Calu3 (cell line): ENCODE results near the gene SMIM3. TPM values are rescaled to one million over a fixed set of nuclear protein-coding genes. Genes with fewer than 3 reads are reported as not detected.
A peak's percentile ranks its signal among the peaks of the same experiment; 100 is the strongest.

Source experiments
- BruUV-seq: library from RNA; stranded (reverse); fragments of 400-500 nt; replicated peaks from 2 replicates; lab custom pipeline; 2021; lab: Mats Ljungman, UMichigan
- CTCF ChIA-PET: fragments of 300-600 bp; sonication (Branson Sonifier 250); formaldehyde crosslinking; loops from one replicate; lab custom pipeline; 2022; ENCODE audit warnings: antibody characterized with exemption; lab: Charles Lee
- DNase-seq: peaks from one replicate; pipeline ENCODE4 v3.0.0; 2022
- H3K27ac Mint-ChIP-seq: one replicate; pipeline ENCODE4 v1.8.0; 2022; ENCODE audit warnings: mixed read lengths; ENCODE audit not compliant: unreplicated experiment
- H3K27me3 Mint-ChIP-seq: one replicate; pipeline ENCODE4 v1.8.0; 2022; ENCODE audit warnings: mixed read lengths; ENCODE audit not compliant: unreplicated experiment
- H3K36me3 Mint-ChIP-seq: one replicate; pipeline ENCODE4 v1.8.0; 2022; ENCODE audit warnings: mild to moderate bottlenecking, moderate library complexity, mixed read lengths; ENCODE audit not compliant: insufficient read depth, unreplicated experiment
- H3K4me1 Mint-ChIP-seq: one replicate; pipeline ENCODE4 v1.8.0; 2022; ENCODE audit warnings: mild to moderate bottlenecking, low read depth, mixed read lengths; ENCODE audit not compliant: unreplicated experiment
- H3K4me3 Mint-ChIP-seq: one replicate; pipeline ENCODE4 v1.8.0; 2022; ENCODE audit warnings: mild to moderate bottlenecking, low read depth, moderate library complexity, mixed read lengths; ENCODE audit not compliant: unreplicated experiment
- H3K9me3 Mint-ChIP-seq: one replicate; pipeline ENCODE4 v1.8.0; 2022; ENCODE audit warnings: low read depth, mixed read lengths; ENCODE audit not compliant: unreplicated experiment
- CTCF ChIP-seq: fragments of 200-600 bp; IDR thresholded peaks from one replicate; pipeline ENCODE4 v1.8.0; 2022; ENCODE audit warnings: antibody characterized with exemption; ENCODE audit not compliant: unreplicated experiment
- intact Hi-C: fragments of 100-400 bp; cut with micrococcal nuclease; formaldehyde crosslinking; loops from one replicate; pipeline ENCODE4 v1.10.0; 2022; ENCODE audit not compliant: unreplicated experiment
- total RNA-seq: library from RNA; stranded (reverse); gene quantifications from 2 replicates; pipeline ENCODE4 v1.2.3, GENCODE V29; 2022

Gene SMIM3
- total RNA-seq, 1 experiment from 2014 or later: 8.4 TPM

- H3K27me3 Mint-ChIP-seq: no peaks in the 10 kb centered on the region
- no peak overlapping the region for H3K27ac Mint-ChIP-seq
- H3K36me3 Mint-ChIP-seq: no peaks in the 10 kb centered on the region
- CTCF ChIA-PET: interaction anchor here (0.6 kb wide), 1 partner anchor 337 kb away, joined by 6 read pairs; no protein-coding TSS in a partner anchor
- H3K9me3 Mint-ChIP-seq: no peaks in the 10 kb centered on the region
- no peak for DNase-seq
- BruUV-seq: no TSS peak
- intact Hi-C loops: no loop called here
- TF ChIP-seq CTCF: no peak
- H3K4me3 Mint-ChIP-seq: no peak overlapping the region
- peaks cover 17% of the 10 kb centered on the region for H3K4me1 Mint-ChIP-seq
Measured at GRCh38 chr5:150794927-150795326, 16.4 kb downstream of the SMIM3 start.

GRCh38 chr5:150797384-150797783 is 18.8 kb downstream of the SMIM3 start:
- Mint-ChIP-seq H3K27me3 (no peaks in the 10 kb centered on the region), H3K4me3 (no peak overlapping the region), H3K27ac (no peak overlapping the region), H3K4me1 (no peaks in the 10 kb centered on the region), H3K36me3 (peaks cover 8% of the 10 kb centered on the region), H3K9me3 (no peaks in the 10 kb centered on the region)
- intact Hi-C loops: no loop called here
- TF ChIP-seq CTCF: no peak
- CTCF ChIA-PET: interaction anchor here (0.7 kb wide), 1 partner anchor 956 kb away, joined by 4 read pairs; no protein-coding TSS in a partner anchor
- no TSS peak for BruUV-seq
- no peak for DNase-seq

- CTCF ChIA-PET: interaction anchor here (0.6 to 2.3 kb wide), 10 partner anchors 11 to 451 kb away, joined by 3 to 28 read pairs (median 6); partner anchors contain the start of genes DCTN4, GM2A, IRGM and RBM22
- Mint-ChIP-seq H3K4me1 (no peaks in the 10 kb centered on the region), H3K27me3 (peaks cover 23% of the 10 kb centered on the region), H3K9me3 (peaks cover 3% of the 10 kb centered on the region), H3K4me3 (peak overlapping the region; percentile 63), H3K36me3 (peaks cover 8% of the 10 kb centered on the region), H3K27ac (peak overlapping the region; percentile 2)
- DNase-seq: peak; percentile 65
- no TSS peak for BruUV-seq
- TF ChIP-seq CTCF: peak; percentile 60
- intact Hi-C loops: loop anchor here (1.0 to 10.0 kb wide), 6 partner anchors 46 to 511 kb away; no protein-coding TSS in a partner anchor
Measured at GRCh38 chr5:150801117-150801927, 22.8 kb downstream of the SMIM3 start.

GRCh38 chr5:150804388-150804787 is 25.8 kb downstream of the SMIM3 start:
- intact Hi-C loops: loop anchor here (5.0 to 10.0 kb wide), 3 partner anchors 183 to 508 kb away; no protein-coding TSS in a partner anchor
- no TSS peak for BruUV-seq
- CTCF ChIA-PET: no interaction called here
- no peak for TF ChIP-seq CTCF
- Mint-ChIP-seq H3K36me3 (peaks cover 8% of the 10 kb centered on the region), H3K27ac (no peak overlapping the region), H3K4me3 (no peak overlapping the region), H3K27me3 (peaks cover 23% of the 10 kb centered on the region), H3K9me3 (peaks cover 3% of the 10 kb centered on the region), H3K4me1 (no peaks in the 10 kb centered on the region)
- DNase-seq: no peak
